HFF-Myc (cell line): ENCODE data around the gene SOX15.

Experiments
- DNase-seq: peaks from one replicate; pipeline ENCODE4 v3.0.0-alpha.2; 2011; ENCODE audit warnings: low read depth; ENCODE audit errors: extremely low read depth
- H3K4me3 ChIP-seq: replicated peaks from 2 replicates; pipeline ENCODE4 v1.5.1; 2011; ENCODE audit warnings: low read depth, mild to moderate bottlenecking, control low read depth, low read length
- TF ChIP-seq, protein P1 (sequence below): IDR thresholded peaks from 2 replicates; pipeline ENCODE4 v1.5.1; 2012; ENCODE audit warnings: mild to moderate bottlenecking, low read depth, low read length, control low read depth; ENCODE audit errors: missing control alignments

Gene SOX15

DNA sequence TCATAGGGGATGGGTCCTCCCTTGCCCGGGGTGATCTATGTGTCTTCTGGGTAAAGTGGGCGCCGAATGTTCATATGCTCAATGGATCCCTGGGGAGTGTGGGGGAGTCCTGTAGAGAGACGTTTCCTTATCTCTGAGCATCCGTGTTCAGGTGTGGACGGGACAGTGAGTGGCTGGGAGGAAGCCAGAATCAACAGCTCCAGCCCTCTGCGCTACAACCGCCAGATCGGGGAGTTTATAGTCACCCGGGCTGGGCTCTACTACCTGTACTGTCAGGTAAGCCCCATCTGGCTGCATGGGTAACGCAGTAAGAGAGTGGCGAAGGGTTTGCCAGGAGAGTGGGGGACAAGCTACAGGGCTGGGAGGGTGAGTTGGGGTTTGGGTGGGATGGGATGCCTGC is 33.3 kb downstream of the SOX15 start:
- no peak for DNase-seq
- H3K4me3 ChIP-seq, result no peak overlapping the region
- TF ChIP-seq, protein P1, sequence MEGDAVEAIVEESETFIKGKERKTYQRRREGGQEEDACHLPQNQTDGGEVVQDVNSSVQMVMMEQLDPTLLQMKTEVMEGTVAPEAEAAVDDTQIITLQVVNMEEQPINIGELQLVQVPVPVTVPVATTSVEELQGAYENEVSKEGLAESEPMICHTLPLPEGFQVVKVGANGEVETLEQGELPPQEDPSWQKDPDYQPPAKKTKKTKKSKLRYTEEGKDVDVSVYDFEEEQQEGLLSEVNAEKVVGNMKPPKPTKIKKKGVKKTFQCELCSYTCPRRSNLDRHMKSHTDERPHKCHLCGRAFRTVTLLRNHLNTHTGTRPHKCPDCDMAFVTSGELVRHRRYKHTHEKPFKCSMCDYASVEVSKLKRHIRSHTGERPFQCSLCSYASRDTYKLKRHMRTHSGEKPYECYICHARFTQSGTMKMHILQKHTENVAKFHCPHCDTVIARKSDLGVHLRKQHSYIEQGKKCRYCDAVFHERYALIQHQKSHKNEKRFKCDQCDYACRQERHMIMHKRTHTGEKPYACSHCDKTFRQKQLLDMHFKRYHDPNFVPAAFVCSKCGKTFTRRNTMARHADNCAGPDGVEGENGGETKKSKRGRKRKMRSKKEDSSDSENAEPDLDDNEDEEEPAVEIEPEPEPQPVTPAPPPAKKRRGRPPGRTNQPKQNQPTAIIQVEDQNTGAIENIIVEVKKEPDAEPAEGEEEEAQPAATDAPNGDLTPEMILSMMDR, result no peak

DNA sequence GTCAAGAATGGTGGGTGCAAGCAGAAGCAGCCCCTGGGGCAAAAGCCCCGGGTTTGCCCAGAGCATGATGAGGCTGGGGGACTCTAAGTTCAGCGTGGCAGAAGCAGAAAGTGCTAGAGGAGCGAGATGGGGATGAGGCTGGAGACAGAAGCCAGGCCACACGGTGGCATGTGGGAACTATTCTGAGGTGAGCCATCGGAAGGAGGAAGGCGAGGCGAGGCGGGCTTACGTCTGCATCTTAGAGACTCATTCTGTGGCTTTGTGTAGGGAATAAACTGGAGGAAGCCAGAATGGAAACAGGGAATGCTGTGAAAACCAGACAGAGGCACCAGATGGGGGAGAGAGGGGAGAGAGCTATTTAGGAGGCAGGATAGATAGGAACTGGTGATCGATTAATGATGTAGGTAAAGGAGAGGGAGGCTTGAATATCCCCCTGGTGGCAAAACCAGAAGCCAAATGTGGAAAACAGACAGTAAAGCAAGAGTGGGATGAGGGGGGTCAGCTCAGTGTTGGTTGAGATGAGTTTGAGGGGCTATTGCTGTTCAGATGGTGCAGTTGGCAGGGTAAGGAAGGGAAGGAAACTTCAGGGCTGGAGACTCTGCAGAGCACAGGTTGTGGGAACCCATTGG is 34.5 kb downstream of the SOX15 start:
- no peak for DNase-seq
- TF ChIP-seq, protein P1, result peak; percentile 34
- no peak overlapping the region for H3K4me3 ChIP-seq

DNA sequence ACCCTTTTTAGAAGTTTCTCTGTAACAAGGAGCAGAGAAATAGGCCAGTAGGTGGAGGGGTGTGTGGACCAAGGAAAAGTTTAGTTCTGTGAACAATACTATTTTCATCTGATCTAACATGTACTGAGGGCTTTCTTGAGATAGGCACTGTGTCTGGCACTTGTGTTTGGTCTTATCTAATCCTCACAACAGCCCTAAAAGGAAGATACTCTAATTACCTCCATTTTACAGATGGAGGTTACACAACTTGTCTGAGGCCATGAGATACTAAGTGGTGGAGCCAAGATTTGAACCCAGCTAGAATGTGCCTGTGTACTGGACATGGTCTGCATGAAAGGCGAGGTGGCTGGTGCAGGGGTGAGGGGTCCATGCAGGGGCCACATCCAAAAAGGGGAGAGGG is 36.5 kb downstream of the SOX15 start:
- TF ChIP-seq, protein P1, result no peak
- DNase-seq, result no peak
- no peak overlapping the region for H3K4me3 ChIP-seq

DNA sequence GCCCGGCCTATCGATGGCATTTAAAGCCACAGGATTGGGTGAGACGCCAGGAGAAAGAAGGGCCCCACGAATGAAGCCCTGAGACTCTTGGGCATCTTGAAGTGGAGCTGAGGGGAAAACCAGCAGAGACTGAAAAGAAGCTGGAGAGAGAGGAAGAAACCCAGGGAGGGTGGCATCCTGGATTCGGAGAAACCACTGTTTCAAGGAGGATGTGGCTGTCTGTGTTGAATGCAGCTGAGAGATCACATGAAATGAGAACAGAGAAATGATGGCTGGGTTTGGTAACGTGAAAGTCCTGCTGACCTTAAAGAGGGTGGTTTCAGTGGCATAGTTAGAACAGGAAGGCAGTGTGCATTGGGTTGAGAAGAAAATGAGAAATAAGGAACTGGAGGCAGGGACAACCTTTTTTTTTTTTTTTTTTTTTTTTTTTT is 37.3 kb downstream of the SOX15 start:
- no peak overlapping the region for H3K4me3 ChIP-seq
- TF ChIP-seq, protein P1, result no peak
- DNase-seq, result no peak

DNA sequence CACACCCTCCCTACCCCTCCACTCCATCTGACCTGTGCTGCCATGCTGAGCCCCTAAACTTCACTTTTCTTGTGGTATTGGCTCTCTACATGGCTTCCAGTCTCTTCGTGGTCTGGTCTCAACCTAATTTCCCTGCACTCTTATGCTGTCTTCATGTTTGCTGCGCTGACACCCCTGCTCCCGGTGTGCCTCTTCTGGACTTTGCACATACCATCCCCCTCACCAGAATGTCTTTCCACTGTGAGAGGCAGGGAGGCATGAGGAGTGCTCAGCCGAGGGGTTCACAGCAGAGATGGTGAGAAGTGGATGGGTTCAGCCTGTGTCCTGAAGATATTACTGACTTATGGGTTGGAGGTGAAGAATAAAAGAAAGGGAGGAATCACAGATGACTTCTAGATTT is 38.5 kb downstream of the SOX15 start:
- no peak overlapping the region for H3K4me3 ChIP-seq
- TF ChIP-seq, protein P1, result no peak
- no peak for DNase-seq

DNA sequence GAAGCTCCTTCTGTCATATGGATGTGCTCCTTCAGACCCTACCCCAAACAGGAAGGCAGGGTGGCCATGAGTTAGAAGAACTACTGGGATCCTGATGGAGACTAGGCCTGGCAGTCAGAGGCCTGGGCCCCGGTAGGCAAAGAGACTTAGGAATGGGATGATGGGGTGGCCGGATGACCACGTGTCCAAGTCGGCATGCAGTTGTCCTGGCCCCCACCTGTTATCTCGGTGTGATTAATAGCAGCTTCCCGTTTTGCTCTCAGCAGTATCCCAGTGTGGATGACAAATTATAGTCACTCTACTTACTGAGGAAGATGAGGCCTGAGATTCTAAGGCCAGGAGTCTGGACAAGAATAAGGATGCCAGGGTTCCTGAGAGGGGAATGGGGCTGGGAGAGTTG is 39.5 kb downstream of the SOX15 start:
- no peak for DNase-seq
- TF ChIP-seq, protein P1, result no peak
- H3K4me3 ChIP-seq, result no peak overlapping the region

DNA sequence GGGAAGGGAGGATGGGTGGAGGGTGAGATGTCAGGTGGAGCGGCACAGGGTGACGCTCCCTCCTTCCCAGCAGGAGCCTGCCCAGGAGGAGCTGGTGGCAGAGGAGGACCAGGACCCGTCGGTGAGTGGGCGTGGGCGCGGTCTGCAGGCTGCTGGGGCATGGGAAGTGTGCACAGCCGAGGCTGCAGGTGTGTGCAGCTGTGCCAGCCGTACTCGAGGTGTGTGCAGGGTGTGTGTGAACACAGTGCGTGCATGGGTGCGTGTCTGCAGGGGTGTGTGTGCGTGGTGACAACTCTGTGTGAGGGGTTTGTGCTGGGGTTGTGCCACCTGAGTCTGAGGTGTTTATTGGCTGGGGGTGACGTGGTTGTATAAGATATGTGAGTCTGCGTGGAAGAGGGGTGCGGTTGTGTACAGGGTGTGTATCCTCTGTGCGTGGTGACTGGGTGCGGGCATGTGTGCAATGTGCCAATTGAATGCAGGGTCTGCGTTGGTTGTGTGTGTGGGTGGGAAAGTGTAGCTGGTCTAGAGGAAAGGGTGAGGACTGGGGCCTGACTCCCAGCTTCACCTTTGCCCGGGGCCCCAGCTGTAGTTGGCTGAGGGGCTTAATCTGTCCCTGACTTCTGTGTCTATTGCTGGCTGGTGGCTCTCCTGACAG is 40.4 kb downstream of the SOX15 start:
- no peak for DNase-seq
- peak overlapping the region; percentile 47 for H3K4me3 ChIP-seq
- TF ChIP-seq, protein P1, result no peak
